HG03108 (cell line): Measurements from ENCODE around the gene FCHO2.
"Not testable (repeated sequence)": the region's sequence is repeated elsewhere in the genome, so short reads cannot be mapped to it uniquely, and the experiment has no call there.

Source experiments
- ATAC-seq: cut with Tn5 transposase; IDR thresholded peaks from one replicate; pipeline ENCODE4 v1.9.1; 2021; ENCODE audit warnings: moderate library complexity; ENCODE audit not compliant: unreplicated experiment

FCHO2 gene

GRCh38 chr5:72955768-72956323, at the start of gene FCHO2:
Gene FCHO2 (plus strand): TSS chr5:72956041. CDS start chr5:72956097, 56 bp downstream.
- peak; percentile 90 for ATAC-seq

- no peak for ATAC-seq
Measured at GRCh38 chr5:72906806-72907205, 49.0 kb upstream of the FCHO2 start.

- ATAC-seq = no peak
Measured at GRCh38 chr5:72908664-72909063, 47.2 kb upstream of the FCHO2 start.

- ATAC-seq = no peak
Measured at GRCh38 chr5:72917371-72917776, 38.5 kb upstream of the FCHO2 start.

- no peak for ATAC-seq
Measured at GRCh38 chr5:72920690-72921502, 34.9 kb upstream of the FCHO2 start.

- no peak for ATAC-seq
Measured at GRCh38 chr5:72921886-72922285, 34.0 kb upstream of the FCHO2 start.

GRCh38 chr5:72922422-72922821, 33.4 kb upstream of the FCHO2 start:
- no peak for ATAC-seq

GRCh38 chr5:72925336-72926010, 30.4 kb upstream of the FCHO2 start:
- ATAC-seq = no peak

GRCh38 chr5:72932686-72933085, 23.2 kb upstream of the FCHO2 start:
- not testable (repeated sequence) for ATAC-seq

GRCh38 chr5:72934953-72935725, 20.7 kb upstream of the FCHO2 start:
- ATAC-seq = not testable (repeated sequence)

- ATAC-seq = no peak
Measured at GRCh38 chr5:72936893-72937292, 18.9 kb upstream of the FCHO2 start.

GRCh38 chr5:72937517-72938061, 18.3 kb upstream of the FCHO2 start:
- ATAC-seq = no peak

GRCh38 chr5:72938206-72938605, 17.6 kb upstream of the FCHO2 start:
- ATAC-seq = no peak

- no peak for ATAC-seq
Measured at GRCh38 chr5:72940082-72940481, 15.8 kb upstream of the FCHO2 start.

- no peak for ATAC-seq
Measured at GRCh38 chr5:72943307-72943706, 12.5 kb upstream of the FCHO2 start.

GRCh38 chr5:72947498-72947897, 8.3 kb upstream of the FCHO2 start:
- ATAC-seq = no peak

GRCh38 chr5:72949481-72949880, 6.4 kb upstream of the FCHO2 start:
- ATAC-seq = no peak

- no peak for ATAC-seq
Measured at GRCh38 chr5:72951671-72952468, 4.0 kb upstream of the FCHO2 start.

GRCh38 chr5:72954389-72954788, 1.5 kb upstream of the FCHO2 start:
- ATAC-seq = no peak

GRCh38 chr5:72955143-72955767, 586 bp upstream of the FCHO2 start:
- peak; percentile 32 for ATAC-seq
